NOMO-1 (cell line): ENCODE data around the gene CAPN12.

Source experiments
- DNase-seq, 2 experiments: peaks; one replicate each; lab custom pipeline; 2025; ENCODE audit not compliant: unreplicated experiment in 2 of 2; lab: John Stamatoyannopoulos, UW

Gene CAPN12

DNA sequence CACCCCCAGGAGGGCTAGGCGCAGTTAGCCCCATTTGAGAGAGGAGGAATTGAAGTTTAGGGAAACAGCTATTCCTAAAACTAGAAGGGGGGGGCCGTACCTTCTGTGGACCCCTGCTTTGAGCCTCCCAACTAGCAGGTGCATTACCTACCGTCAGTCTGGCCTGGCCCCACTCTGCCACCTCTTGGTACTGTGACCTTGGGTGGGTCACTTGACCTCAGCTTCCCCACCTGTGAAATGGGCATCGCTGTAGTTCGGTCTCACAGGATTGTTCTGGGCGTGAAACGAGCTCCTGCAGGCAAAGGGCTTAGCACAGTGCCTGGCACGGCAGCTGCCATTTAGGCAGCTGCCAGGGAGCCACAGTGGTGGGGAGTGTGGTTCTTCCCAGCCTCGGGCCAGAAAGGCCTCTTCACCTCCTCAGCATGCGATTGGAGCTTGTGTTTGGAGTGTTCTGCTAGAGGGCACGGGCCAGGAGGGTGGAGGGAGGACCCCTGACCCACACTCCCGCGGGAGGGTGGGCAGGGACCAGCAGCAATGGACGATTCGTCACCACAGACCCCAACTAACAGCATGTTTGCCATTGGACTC, 32.0 kb downstream of the CAPN12 start:
- DNase-seq = no peak

DNA sequence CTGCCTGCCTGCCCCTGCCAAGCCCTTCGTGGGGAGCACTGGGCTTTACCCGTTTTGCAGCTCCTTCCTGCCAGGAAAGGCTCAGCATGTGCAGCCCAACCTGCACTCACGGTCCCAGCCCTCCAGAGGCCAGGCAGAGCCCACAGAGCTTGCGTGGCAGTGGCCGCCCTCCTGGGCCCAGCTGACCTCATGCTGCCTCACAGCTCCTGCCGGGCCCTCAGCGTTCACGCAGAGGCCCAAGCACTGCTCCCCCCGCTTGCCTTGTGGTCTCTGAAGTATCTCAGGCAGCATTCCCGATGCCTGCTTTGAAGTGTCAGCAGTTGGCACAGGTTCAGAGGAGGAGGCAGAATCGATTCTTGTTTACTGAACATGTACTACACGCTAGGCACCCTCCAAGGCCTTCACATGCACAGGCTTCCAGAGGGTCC, 32.5 kb downstream of the CAPN12 start:
- no peak for DNase-seq

DNA sequence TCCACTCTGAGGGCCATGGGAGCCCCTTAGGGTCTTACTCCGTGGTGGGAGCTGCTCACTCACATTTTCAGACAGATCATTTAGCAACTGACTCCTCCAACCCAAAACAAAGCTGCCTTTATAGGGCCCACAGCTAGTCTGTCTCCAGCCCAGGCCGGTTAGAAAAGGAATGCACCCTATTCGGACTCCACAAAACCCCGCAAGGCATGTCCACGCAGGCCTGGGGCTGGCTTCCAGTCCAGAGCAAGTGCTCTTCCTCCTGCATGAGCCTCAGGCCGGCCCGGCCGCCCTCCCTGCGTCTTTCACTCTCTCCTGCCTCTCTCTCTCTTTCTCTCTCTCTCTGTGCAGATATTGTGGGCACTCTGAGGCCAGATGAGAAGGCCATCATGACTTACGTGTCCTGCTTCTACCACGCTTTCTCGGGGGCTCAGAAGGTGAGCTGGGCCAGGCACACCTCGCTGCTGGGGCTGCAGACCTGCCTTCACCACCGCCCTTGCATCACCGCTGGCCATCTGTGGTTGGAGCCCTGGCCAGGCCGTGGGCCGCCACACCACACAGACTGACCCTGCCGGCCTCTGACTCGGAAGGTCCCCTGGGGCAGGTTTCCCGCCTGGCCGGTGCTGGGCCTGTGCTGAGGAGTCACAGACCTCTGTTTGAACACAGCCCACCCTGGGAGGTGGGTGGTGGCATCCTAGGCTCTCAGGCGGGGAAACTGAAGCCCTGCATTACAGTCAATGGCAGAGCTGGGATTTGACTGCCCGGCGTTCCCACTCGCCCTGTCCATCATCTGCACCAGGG, 33.1 kb downstream of the CAPN12 start:
- no peak for DNase-seq

DNA sequence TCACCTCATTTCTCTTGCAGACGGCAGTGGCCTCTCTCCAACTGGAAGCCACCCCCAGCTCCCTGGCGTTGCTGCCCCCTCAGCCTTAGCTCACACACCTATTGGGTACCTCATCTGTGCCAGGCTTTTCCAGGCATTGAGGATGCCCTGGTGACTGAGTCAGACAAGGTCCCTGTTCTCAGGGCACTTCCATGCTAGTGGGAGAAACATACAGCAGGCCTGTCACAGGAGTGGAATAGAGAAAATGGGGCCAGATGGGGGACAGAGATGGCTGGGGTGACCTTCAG, 33.9 kb downstream of the CAPN12 start:
- no peak for DNase-seq

DNA sequence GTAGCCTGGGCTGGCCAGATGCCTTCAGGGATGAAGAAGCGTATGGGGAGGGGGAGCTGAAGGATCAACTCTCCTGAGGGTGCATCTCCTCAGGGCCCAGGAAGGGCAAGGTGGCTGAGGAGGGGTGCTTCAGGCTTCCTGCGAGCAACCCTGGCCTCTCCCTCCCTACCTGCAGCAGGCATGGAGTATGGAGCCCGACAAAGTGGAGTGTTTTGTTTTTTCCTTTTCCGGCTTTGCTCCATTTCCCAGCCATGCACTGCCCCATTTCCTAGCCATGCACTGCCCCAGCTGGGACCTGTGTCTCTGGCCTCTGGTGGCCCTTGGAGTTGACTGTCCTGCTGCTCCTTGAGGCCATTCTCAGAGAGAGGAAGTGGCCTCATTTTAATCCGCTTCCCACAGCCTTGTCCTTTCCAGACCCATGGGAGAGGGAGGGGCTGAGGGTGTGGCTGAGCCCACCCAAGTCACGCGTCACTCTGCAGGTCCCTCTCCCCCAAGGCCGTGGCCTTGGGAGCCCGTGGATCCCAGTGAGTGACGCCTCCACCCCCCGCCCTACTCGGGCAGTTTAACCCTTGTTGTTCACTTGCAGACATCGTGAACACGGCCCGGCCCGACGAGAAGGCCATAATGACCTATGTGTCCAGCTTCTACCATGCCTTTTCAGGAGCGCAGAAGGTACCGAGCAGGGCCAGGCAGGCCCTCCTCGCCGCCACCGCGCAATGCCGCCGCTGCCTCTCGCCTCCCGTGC, 34.4 kb downstream of the CAPN12 start:
- no peak for DNase-seq

DNA sequence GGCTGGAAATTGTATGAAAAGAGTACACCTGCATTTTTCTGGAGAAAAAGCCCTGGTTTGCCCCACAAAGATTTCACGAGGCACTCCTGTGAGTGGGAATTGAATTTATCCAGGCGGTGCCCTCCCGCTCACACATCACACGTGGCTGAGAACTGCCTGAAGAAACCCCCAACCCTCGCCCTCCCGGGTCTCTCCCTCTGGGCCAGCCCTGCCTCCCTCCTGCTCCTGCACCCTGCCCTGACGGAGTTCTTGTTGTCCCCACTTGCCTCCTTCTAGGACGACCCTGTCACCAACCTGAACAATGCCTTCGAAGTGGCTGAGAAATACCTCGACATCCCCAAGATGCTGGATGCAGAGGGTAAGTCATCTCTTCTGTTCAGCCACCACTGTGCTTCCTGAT, 35.2 kb downstream of the CAPN12 start:
- no peak for DNase-seq

DNA sequence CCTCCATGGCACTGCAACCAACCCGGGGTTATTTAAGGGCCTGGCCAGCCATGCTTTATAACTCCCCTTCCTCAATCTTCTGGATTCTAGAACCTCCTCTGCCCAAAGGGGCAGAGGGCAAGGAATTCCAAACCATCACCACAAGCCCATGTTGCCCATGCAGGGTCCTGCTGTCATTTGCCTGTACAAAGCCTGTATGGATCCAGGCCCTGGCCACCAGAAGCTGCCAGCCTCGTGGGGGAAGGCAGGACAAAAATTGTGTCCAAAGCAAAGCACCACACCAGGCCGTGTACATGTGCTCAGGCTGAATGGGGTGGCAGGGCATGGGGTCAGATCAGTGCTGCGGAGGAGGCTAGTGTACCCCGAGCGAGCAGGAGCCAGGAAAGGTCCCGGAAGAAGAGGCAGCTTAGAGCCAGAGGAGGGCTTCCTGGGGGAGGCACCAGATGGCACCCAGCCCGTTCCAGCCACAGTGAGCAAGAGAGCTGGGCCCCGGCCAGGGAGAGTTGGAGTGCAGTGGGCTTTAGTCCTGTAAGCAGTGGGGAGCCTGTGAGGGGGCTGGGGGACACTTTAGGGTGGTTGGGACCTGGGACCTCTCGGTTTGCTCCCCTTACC, 35.8 kb downstream of the CAPN12 start:
- no peak for DNase-seq

DNA sequence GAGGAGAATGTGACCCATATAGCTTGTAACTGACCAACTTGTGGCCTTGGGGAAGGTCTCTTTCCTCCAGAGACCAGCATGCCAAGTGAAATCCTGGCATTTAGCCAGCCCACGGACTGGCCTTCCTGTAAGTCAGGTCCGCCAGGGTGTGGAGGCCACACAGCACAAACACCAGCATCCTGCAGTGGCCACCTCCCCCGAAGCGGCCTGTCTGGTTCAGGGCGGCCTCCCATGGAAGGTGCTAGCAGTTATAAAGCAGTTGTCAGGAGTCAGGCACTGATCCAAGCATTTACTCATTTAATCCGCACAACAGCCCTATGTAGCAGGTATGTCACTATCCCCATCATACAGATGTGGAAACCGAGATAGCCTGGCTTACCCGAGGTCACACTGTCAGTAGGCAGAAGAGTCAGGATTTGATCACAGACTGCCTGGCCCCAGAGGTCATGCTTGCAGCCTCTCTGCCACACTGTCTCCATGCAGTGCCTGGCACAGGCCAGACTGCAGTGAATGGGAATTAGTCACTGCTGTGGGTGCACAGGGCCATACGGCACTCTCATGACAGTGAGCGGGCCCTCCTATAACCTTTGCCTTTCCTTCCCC, 36.7 kb downstream of the CAPN12 start:
- DNase-seq = no peak

DNA sequence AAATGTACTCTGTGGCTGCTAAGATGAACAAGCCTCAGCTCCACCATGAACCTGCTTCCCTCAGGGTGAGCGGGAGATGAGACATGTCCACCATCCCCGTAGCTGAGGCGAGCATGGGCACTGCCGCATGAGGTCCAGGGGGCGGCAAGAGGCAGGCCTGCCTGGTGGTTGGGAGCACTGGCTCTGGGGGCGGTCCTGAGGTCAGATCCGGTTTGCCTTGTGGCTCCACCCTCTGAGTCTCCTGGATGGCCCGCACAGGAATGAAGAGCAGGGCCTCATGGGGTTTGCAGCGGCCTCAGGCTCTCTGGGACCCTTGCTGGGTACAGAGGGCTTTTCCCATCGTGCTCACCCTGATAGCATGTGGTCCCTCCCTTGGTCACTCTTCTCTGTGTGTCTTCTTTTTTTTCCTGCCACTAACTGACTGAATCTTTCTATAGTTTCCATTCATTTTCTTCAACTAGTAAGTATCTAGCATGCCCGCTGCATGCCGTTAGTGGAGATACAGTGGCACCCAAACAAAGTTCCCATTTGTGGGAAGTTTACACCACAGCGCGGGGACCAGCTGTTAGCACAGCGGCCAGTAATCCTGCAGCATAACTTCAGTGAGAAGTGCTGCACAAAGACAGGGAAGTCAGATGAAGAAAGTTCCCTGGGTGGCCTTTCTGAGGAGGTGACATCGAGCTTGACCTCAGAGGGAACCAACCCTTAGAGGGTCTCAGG, 37.3 kb downstream of the CAPN12 start:
- no peak for DNase-seq

DNA sequence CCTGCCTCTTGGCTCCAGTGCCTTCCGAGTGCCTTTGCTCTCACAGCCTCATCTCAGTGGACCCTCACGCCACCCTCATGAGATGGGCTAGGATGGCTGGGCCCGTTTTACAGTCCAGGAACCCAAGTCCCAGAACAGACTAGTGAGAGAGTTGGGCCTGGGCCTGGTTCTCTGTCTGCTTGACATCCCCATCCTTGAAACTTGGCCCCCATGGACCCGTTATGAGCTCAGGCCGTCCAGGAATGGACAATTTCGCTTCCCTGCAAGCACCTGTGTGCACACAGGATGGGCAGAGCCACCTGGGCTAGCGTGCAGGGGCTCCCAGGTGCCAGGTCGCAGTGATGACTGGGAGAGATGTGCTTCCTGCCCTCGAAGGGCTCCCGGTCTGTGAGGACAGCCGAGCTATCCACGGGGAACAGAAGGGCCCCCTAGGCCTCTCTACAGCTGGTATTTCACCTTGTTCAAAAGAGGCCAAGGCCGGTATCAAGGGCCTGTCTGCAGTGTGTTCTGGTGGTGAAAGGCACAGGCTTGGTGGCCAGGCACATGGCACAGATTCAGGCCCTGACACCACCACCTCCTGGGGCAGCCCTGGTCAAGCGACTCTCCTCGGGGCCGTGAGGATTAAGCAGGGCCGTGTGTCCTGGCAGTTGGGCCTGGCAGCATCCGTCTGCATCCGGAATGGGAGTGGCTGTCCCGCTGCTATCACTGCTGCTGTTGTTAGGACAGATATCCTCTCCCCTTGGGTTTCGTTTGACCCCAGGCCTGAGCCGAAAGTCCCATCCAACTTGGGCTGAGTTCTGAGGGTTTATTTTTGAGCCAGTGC, 38.9 kb downstream of the CAPN12 start:
- DNase-seq = no peak

DNA sequence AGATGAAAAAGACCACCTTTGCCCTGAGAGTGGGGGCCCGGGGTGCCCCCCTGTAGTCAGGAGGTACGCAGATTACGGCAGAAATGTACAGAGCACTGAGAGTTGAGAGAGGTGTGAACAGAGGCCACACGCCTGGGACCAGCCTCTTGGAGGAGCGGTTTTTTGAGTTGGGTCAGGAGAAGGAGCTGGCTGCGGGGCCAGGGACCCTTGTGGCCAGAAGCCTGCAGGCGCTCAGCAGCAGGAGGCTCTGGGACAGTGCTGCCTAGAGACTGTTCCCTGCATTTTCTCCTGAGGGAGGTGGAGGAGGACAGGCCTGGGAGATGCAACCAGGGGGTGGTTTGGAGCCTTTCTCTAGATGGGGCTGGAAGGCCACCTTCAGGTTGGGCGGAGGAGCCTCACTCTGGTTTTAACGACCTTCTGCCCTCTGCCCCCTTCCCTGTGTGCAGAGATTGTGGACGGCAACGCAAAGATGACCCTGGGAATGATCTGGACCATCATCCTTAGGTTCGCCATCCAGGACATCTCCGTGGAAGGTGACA, 39.7 kb downstream of the CAPN12 start:
- no peak for DNase-seq

DNA sequence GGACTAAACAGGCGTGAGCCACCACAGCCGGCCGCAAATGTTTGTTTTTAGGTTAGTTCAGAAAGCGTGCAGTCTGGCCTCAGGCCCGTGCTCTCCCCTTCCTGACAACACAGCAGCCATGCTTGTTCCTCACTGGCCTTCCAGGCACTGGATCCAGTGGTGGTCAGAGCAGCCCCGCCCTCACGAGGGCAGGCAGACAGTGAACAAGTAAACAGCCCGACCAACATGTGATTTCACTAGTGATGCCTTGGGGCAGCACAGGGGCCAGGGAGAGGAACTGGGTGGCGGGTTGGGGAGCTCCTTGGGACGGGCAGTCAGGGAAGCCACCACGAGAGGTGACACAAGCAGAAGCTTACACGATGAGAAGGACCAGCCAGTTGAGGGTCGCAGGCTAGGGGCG, 40.8 kb downstream of the CAPN12 start:
- DNase-seq = no peak

DNA sequence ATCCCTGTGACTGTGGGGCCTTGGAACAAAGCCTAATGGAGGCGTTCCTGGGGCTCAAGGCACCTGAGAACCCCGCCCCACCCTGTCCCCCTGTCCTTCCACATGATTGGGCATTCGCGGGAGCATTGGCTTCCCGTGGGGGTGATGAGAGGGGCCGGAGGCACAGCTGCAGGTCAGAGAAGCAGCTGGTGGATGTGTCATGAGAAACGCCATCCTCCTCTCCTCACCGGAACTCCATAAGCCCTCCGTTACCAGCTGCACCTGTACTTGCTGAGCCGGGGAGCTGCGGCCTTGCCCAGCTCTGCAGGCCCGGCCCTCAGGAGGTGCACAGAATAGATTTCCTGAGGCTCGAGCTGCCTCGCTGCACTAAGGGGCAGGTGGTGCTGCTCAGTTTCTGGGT, 42.0 kb downstream of the CAPN12 start:
- no peak for DNase-seq

DNA sequence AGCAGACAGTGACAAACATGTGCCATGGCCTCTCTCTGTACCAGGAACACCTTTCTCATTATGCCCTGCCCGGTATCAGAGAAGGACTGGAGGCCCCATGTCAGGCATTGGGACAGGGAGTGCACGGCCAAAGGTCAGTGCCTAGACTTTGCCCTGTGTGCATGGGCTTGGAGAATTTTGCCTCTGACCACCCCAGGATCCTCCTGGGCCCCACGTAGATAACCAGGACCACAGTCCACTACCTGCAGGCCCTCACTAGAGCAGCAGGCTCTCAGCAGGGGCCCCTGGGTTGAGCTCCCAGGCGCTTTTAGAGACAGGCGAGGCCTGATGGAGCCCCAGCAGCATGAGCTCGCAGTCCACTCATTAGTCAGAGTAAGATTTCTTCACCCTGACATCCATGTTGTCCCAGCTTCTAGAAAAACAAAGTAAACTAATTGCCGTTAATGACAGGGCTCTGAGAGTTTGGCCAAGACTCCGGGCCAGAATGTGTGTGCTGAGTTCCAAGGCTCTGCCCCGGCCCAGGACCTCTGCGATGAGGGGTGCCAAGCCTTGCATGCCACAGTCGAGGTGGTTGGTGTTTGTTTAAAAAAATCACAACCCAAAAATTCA, 42.7 kb downstream of the CAPN12 start:
- DNase-seq = no peak

DNA sequence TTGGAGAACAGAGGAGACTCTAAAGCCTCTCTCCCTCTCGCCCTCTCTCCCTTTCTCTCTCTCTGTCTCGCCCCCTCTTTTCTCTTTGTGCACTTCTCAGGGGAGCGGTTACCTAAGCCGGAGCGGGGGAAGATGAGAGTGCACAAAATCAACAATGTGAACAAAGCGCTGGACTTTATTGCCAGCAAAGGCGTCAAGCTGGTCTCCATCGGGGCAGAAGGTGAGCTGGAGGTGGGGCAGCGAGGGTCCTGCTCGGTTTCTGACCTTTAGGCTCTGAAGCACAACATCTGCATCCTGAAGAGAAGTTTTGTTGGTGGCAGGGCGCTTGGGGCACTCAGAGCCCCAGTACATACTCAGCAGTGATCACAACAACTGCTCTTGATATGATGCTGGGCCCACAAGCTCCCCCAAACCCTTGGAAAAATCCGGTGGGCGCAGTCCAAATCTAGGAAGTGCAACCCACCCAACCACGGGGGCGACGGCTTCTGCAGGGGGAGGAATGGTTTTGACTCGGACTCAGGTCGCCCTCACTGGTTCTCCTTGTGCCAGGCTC, 43.3 kb downstream of the CAPN12 start:
- no peak for DNase-seq

DNA sequence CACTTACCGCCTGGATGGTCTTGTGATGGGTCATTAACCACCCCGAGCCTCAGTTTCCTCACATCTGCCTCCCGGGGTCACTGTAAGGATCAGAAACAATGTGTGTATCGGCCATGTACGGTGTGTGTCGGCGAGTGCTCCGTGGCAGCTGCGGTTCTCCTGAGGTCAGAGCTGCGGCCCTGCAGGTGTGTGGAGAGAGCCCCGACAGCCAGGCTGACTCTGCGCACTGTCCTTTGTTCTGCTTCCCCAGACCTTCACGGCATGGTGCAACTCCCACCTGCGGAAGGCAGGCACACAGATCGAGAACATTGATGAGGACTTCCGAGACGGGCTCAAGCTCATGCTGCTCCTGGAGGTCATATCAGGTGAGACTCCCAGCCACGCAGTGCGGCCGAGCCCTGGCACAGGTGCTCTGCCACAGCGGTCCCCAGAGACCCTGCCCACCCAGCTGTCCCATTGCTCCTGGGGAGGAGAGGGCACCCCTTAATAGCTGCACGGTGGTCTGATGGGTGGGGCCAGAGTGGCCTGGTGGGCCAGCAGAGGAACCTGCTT, 43.8 kb downstream of the CAPN12 start:
- DNase-seq = no peak

DNA sequence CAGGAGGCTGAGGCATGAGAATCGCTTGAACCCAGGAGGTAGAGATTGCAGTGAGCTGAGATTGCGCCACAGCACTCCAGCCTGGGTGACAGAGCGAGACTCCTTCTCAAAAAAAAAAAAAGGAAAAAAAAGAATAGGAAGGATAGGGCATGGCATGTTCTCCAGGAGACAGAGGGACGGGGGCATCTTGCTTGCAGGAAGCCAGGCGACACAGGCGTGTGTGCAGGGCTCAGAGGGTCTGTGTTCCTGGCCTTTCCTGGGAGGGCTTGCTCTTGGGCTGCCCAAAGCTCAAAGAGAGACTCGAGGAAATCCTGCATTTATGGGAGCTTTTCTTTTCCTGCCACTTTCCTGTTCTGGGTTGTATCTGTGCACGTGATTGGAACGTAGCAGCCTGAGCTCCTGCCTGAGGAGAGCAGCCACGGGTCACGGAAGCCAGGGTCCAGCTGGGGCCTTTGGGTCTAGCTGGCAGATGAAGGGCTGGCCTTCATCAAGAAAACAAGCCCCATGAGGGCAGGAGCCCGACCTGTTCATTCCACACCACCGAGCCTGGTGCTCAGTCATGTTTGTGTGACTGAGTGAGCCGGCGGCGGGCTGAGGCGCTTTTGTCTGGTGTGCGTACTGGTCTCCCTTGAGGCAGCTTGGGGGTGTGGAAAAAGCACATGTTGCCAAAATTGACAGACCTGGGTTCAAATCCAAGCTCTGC, 44.5 kb downstream of the CAPN12 start:
- no peak for DNase-seq

DNA sequence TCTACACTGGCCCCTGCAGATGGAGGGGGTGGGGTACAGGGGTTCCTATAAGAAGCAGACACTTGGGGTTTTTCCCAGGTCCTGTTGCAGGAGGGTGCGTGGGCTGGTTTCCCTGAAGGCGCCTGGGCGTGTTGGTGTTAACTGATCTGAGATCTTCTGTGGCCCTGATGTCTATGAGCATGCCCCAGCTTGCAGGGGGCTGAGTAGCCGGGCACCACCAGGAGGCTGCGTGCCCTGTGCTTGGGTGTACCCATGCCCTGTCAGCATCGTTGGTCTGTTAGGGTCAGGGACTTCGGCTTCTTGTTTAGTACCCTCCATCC, 45.3 kb downstream of the CAPN12 start:
- no peak for DNase-seq
